ENCODE data around the gene TBX4.

Gene TBX4

GRCh38 chr17:61533797-61534196, 81.6 kb downstream of the TBX4 start:
- no peaks in the 10 kb centered on the region for H3K9me3 Mint-ChIP-seq
- no peak overlapping the region for H3K4me3 Mint-ChIP-seq
- H3K36me3 Mint-ChIP-seq (ENCODE audit: low read depth) = no peaks in the 10 kb centered on the region
- no peaks in the 10 kb centered on the region for H3K4me1 Mint-ChIP-seq (ENCODE audit: low read depth)
- H3K27ac Mint-ChIP-seq = no peak overlapping the region
- peaks cover 11% of the 10 kb centered on the region for H3K27me3 Mint-ChIP-seq

GRCh38 chr17:61534414-61534813, 82.2 kb downstream of the TBX4 start:
- H3K27ac Mint-ChIP-seq = no peak overlapping the region
- no peak overlapping the region for H3K4me3 Mint-ChIP-seq
- no peaks in the 10 kb centered on the region for H3K36me3 Mint-ChIP-seq (ENCODE audit: low read depth)
- no peaks in the 10 kb centered on the region for H3K9me3 Mint-ChIP-seq
- peaks cover 7% of the 10 kb centered on the region for H3K27me3 Mint-ChIP-seq
- no peaks in the 10 kb centered on the region for H3K4me1 Mint-ChIP-seq (ENCODE audit: low read depth)

All from stimulated activated naive CD8-positive, alpha-beta T cell treated with anti-CD3 and anti-CD28 coated beads, Interleukin-15, Interleukin-2, amounts not matched to agents 100 ng/mL and 50 ng/mL, for 24 hours (primary cell).